ENCODE measurements around the gene FRY.

- TF ChIP-seq CTCF (IDR thresholded peaks at IDR 0.05 in 8 of 11, conservative IDR thresholded peaks at IDR 0.05 in 3 of 11) (no peak), POLR2AphosphoS5 (IDR thresholded peaks at IDR 0.05) (no peak)
Observed at GRCh38 chr13:32125221-32125689, 93.7 kb downstream of the FRY start.
